GM23338 (cell line): ENCODE measurements around the gene ELFN2. TPM values are rescaled to one million over a fixed set of nuclear protein-coding genes. Genes with fewer than 3 reads are reported as not detected.

Source experiments
- ATAC-seq: fragments of 200-7000 bp; cut with Tn5 transposase; 3 replicates; pipeline ENCODE4 v1.9.1; 2020
- DNase-seq: peaks from one replicate; pipeline ENCODE4 v3.0.0-alpha.2; 2015; ENCODE audit warnings: low spot score
- H2AFZ ChIP-seq: fragments of 200-600 bp; sonication (generic); 2 replicates; pipeline ENCODE4 v1.8.0; 2016; ENCODE audit warnings: antibody characterized with exemption, mild to moderate bottlenecking, moderate library complexity
- H3F3A ChIP-seq: fragments of 200-600 bp; sonication (generic); replicated peaks from 2 replicates; pipeline ENCODE4 v1.8.0; 2017; ENCODE audit warnings: antibody characterized with exemption, mixed run types, low read depth
- H3K27ac ChIP-seq: fragments of 200-600 bp; sonication (generic); 2 replicates; pipeline ENCODE4 v1.6.1; 2016; ENCODE audit warnings: low read depth
- H3K27me3 ChIP-seq: fragments of 200-600 bp; sonication (generic); 2 replicates; pipeline ENCODE4 v1.8.0; 2016; ENCODE audit warnings: mild to moderate bottlenecking, mixed run types, moderate library complexity; ENCODE audit not compliant: insufficient read depth
- H3K36me3 ChIP-seq: fragments of 200-600 bp; sonication (generic); 2 replicates; pipeline ENCODE4 v1.8.0; 2016; ENCODE audit warnings: mild to moderate bottlenecking; ENCODE audit not compliant: insufficient read depth
- H3K4me1 ChIP-seq: fragments of 200-600 bp; sonication (generic); 2 replicates; pipeline ENCODE4 v1.8.0; 2016; ENCODE audit warnings: mild to moderate bottlenecking, moderate library complexity; ENCODE audit not compliant: insufficient read depth
- H3K4me2 ChIP-seq: fragments of 200-600 bp; sonication (generic); 2 replicates; pipeline ENCODE4 v1.7.1; 2017; ENCODE audit warnings: mixed run types
- H3K4me3 ChIP-seq: fragments of 200-600 bp; sonication (generic); 2 replicates; pipeline ENCODE4 v1.6.1; 2016; ENCODE audit warnings: mixed run types
- H3K79me2 ChIP-seq: fragments of 200-600 bp; sonication (generic); replicated peaks from 2 replicates; pipeline ENCODE4 v1.8.0; 2017; ENCODE audit warnings: mild to moderate bottlenecking; ENCODE audit not compliant: insufficient read depth
- H3K9me2 ChIP-seq: fragments of 200-600 bp; sonication (generic); 2 replicates; pipeline ENCODE4 v1.8.0; 2017; ENCODE audit not compliant: insufficient read depth
- H4K20me1 ChIP-seq: fragments of 200-600 bp; sonication (generic); replicated peaks from 2 replicates; pipeline ENCODE4 v1.8.0; 2017; ENCODE audit warnings: mild to moderate bottlenecking; ENCODE audit not compliant: insufficient read depth
- H3K27ac Mint-ChIP-seq: 2 replicates; pipeline ENCODE4 v1.8.0; 2020; ENCODE audit warnings: inconsistent platforms, mild to moderate bottlenecking, moderate library complexity, mixed read lengths
- H3K27me3 Mint-ChIP-seq: 3 replicates; pipeline ENCODE4 v1.8.0; 2022; ENCODE audit warnings: low read depth, mild to moderate bottlenecking, moderate library complexity, mixed read lengths, inconsistent platforms; ENCODE audit not compliant: insufficient read depth, poor library complexity
- H3K36me3 Mint-ChIP-seq: 3 replicates; pipeline ENCODE4 v1.8.0; 2021; ENCODE audit warnings: low read depth, mild to moderate bottlenecking, inconsistent platforms, moderate library complexity, mixed read lengths
- H3K4me1 Mint-ChIP-seq: 3 replicates; pipeline ENCODE4 v1.8.0; 2020; ENCODE audit warnings: mild to moderate bottlenecking, inconsistent platforms, mixed read lengths
- H3K4me3 Mint-ChIP-seq: 3 replicates; pipeline ENCODE4 v1.8.0; 2021; ENCODE audit warnings: moderate library complexity, mild to moderate bottlenecking, inconsistent platforms, mixed read lengths
- H3K9me3 Mint-ChIP-seq: 3 replicates; pipeline ENCODE4 v1.8.0; 2020; ENCODE audit warnings: moderate library complexity, mild to moderate bottlenecking, inconsistent platforms, mixed read lengths
- CREB1 ChIP-seq: fragments of 250-450 bp; sonication (Bioruptor Pico); IDR thresholded peaks from 2 replicates; pipeline ENCODE4 v1.5.0; 2020; ENCODE audit warnings: low read depth, mild to moderate bottlenecking, moderate library complexity
- CTCF ChIP-seq, 2 experiments: fragments of 200-600 bp in 1 of 2; sonication (generic) in 1 of 2; conservative IDR thresholded peaks; 2 replicates each; pipeline versions ENCODE4 v1.5.1 to v1.6.1; 2016 to 2017; ENCODE audit warnings: antibody characterized with exemption in 2 of 2, low read depth in 2 of 2, mild to moderate bottlenecking in 2 of 2, moderate library complexity in 1 of 2
- EZH2 ChIP-seq: fragments of 200-600 bp; sonication (generic); IDR thresholded peaks from one replicate; pipeline ENCODE4 v1.8.0; 2017; ENCODE audit warnings: antibody characterized with exemption, mild to moderate bottlenecking, low read depth; ENCODE audit not compliant: unreplicated experiment
- EZH2phosphoT487 ChIP-seq: fragments of 200-600 bp; sonication (generic); IDR thresholded peaks from one replicate; pipeline ENCODE4 v1.8.1; 2018; ENCODE audit warnings: antibody characterized with exemption; ENCODE audit not compliant: unreplicated experiment
- POLR2AphosphoS5 ChIP-seq: IDR thresholded peaks from 2 replicates; pipeline ENCODE4 v1.6.1; 2016; ENCODE audit warnings: antibody characterized with exemption, low read depth
- STAT1 ChIP-seq: IDR thresholded peaks from one replicate; pipeline ENCODE4 v1.6.1; 2016; ENCODE audit warnings: antibody characterized with exemption; ENCODE audit not compliant: unreplicated experiment
- polyA plus RNA-seq: library from polyadenylated mRNA; unstranded; fragments of >200 nt; fragmentation: Nextera tagmentation; extraction: Ambion mirVana; gene quantifications from 2 replicates; pipeline ENCODE4 v1.2.1, GENCODE V29; 2016
- total RNA-seq: library from RNA; depleted of rRNA; stranded (reverse); fragments of >200 nt; shearing (Covaris generic); gene quantifications from 2 replicates; pipeline ENCODE4 v1.2.3, GENCODE V29; 2014
- TF ChIP-seq, protein P1 (sequence below): IDR thresholded peaks from 2 replicates; pipeline ENCODE4 v1.6.1; 2016; ENCODE audit warnings: antibody characterized with exemption
- TF ChIP-seq, protein P2 (sequence below): fragments of 250-450 bp; sonication (Bioruptor Pico); IDR thresholded peaks from 2 replicates; pipeline ENCODE4 v1.5.0; 2020; ENCODE audit warnings: mild to moderate bottlenecking, moderate library complexity

ELFN2 gene
- total and polyA plus RNA-seq, 2 experiments from 2014 or later, result 0.18 to 0.35 TPM

DNA sequence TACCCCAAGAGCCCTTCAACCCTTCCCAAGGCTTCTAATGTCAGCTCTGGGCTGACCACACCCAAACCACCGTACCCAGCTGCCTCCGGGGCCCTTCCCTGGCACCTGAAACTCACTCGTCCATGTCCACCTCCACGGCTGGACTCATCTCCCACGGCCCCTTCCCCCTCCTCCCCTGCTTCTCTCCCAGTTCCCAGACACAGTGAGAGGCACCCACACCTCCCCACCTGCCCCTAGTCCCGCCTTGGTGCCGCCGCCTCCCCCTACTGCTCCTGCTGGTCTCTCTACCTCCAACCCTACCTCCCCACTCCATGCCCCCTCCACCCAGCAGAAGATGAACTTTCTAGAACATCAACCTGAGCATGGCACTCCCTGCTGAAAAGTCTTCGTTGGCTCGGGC is 39.5 kb downstream of the ELFN2 start (continued):
- TF ChIP-seq, protein P1, sequence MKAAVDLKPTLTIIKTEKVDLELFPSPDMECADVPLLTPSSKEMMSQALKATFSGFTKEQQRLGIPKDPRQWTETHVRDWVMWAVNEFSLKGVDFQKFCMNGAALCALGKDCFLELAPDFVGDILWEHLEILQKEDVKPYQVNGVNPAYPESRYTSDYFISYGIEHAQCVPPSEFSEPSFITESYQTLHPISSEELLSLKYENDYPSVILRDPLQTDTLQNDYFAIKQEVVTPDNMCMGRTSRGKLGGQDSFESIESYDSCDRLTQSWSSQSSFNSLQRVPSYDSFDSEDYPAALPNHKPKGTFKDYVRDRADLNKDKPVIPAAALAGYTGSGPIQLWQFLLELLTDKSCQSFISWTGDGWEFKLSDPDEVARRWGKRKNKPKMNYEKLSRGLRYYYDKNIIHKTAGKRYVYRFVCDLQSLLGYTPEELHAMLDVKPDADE, result no peak

GRCh38 chr22:37386441-37386840 is 40.8 kb downstream of the ELFN2 start:
- H3K4me1 ChIP-seq, result no peaks in the 10 kb centered on the region
- Mint-ChIP-seq H3K27ac (no peak overlapping the region), H3K4me1 (peaks cover 9% of the 10 kb centered on the region), H3K9me3 (no peaks in the 10 kb centered on the region), H3K27me3 (peaks cover 10% of the 10 kb centered on the region), H3K36me3 (no peaks in the 10 kb centered on the region), H3K4me3 (no peak overlapping the region)
- no peaks in the 10 kb centered on the region for H3K9me2 ChIP-seq
- H3K36me3 ChIP-seq, result no peaks in the 10 kb centered on the region
- DNase-seq (no peak), ATAC-seq (no peak)
- no peak overlapping the region for H2AFZ ChIP-seq
- no peaks in the 10 kb centered on the region for H3K27me3 ChIP-seq
- H3K79me2 ChIP-seq, result no peaks in the 10 kb centered on the region
- no peak overlapping the region for H3K4me3 ChIP-seq
- H3K4me2 ChIP-seq, result no peak overlapping the region
- no peak overlapping the region for H3K27ac ChIP-seq
- no peaks in the 10 kb centered on the region for H3F3A ChIP-seq
- H4K20me1 ChIP-seq, result no peaks in the 10 kb centered on the region
- TF ChIP-seq CREB1 (CRISPR knock-in tag) (no peak), EZH2phosphoT487 (no peak), EZH2 (no peak), STAT1 (no peak), CTCF (conservative IDR thresholded peaks at IDR 0.05; ENCODE audit: low read depth in 2 of 2) (0 out of 4 replicates have a peak, but pooled peaks of 1 of the 2 experiments have one; percentile 4), POLR2AphosphoS5 (no peak)
- TF ChIP-seq, protein P2, sequence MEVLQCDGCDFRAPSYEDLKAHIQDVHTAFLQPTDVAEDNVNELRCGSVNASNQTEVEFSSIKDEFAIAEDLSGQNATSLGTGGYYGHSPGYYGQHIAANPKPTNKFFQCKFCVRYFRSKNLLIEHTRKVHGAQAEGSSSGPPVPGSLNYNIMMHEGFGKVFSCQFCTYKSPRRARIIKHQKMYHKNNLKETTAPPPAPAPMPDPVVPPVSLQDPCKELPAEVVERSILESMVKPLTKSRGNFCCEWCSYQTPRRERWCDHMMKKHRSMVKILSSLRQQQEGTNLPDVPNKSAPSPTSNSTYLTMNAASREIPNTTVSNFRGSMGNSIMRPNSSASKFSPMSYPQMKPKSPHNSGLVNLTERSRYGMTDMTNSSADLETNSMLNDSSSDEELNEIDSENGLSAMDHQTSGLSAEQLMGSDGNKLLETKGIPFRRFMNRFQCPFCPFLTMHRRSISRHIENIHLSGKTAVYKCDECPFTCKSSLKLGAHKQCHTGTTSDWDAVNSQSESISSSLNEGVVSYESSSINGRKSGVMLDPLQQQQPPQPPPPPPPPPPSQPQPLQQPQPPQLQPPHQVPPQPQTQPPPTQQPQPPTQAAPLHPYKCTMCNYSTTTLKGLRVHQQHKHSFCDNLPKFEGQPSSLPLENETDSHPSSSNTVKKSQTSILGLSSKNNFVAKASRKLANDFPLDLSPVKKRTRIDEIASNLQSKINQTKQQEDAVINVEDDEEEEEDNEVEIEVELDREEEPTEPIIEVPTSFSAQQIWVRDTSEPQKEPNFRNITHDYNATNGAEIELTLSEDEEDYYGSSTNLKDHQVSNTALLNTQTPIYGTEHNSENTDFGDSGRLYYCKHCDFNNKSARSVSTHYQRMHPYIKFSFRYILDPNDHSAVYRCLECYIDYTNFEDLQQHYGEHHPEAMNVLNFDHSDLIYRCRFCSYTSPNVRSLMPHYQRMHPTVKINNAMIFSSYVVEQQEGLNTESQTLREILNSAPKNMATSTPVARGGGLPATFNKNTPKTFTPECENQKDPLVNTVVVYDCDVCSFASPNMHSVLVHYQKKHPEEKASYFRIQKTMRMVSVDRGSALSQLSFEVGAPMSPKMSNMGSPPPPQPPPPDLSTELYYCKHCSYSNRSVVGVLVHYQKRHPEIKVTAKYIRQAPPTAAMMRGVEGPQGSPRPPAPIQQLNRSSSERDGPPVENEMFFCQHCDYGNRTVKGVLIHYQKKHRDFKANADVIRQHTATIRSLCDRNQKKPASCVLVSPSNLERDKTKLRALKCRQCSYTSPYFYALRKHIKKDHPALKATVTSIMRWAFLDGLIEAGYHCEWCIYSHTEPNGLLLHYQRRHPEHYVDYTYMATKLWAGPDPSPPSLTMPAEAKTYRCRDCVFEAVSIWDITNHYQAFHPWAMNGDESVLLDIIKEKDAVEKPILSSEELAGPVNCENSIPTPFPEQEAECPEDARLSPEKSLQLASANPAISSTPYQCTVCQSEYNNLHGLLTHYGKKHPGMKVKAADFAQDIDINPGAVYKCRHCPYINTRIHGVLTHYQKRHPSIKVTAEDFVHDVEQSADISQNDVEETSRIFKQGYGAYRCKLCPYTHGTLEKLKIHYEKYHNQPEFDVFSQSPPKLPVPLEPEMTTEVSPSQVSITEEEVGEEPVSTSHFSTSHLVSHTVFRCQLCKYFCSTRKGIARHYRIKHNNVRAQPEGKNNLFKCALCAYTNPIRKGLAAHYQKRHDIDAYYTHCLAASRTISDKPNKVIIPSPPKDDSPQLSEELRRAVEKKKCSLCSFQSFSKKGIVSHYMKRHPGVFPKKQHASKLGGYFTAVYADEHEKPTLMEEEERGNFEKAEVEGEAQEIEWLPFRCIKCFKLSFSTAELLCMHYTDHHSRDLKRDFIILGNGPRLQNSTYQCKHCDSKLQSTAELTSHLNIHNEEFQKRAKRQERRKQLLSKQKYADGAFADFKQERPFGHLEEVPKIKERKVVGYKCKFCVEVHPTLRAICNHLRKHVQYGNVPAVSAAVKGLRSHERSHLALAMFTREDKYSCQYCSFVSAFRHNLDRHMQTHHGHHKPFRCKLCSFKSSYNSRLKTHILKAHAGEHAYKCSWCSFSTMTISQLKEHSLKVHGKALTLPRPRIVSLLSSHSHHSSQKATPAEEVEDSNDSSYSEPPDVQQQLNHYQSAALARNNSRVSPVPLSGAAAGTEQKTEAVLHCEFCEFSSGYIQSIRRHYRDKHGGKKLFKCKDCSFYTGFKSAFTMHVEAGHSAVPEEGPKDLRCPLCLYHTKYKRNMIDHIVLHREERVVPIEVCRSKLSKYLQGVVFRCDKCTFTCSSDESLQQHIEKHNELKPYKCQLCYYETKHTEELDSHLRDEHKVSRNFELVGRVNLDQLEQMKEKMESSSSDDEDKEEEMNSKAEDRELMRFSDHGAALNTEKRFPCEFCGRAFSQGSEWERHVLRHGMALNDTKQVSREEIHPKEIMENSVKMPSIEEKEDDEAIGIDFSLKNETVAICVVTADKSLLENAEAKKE (CRISPR knock-in tag), result no peak
